Natural killer cell (primary cell): Measurements from ENCODE around the gene ABTB2. TPM values are rescaled to one million over a fixed set of nuclear protein-coding genes. Genes with fewer than 3 reads are reported as not detected.

Experiments used
- ATAC-seq, 3 donors: fragments of 150-1000 bp in 2 of 3; fragments of 200-7000 bp in 1 of 3; cut with Tn5 transposase; 1 replicate in 1 of 3; 2 replicates in 2 of 3; pipeline ENCODE4 v1.10.0; 2021; ENCODE audit warnings: mild to moderate bottlenecking in 2 of 3, moderate library complexity in 2 of 3
- DNase-seq, 2 donors: peaks; one replicate each; pipeline versions ENCODE4 v3.0.0 to v3.0.0-alpha.2; 2013 to 2021; ENCODE audit warnings: mixed read lengths in 1 of 2
- H3K27ac ChIP-seq: one replicate; pipeline ENCODE4 v1.5.1; 2013; ENCODE audit warnings: mild to moderate bottlenecking, low read length
- H3K27me3 ChIP-seq: one replicate; pipeline ENCODE4 v1.6.1; 2013; ENCODE audit warnings: low read length; ENCODE audit not compliant: control insufficient read depth, insufficient read depth
- H3K36me3 ChIP-seq: one replicate; pipeline ENCODE4 v1.6.1; 2013; ENCODE audit warnings: low read length; ENCODE audit not compliant: control insufficient read depth, insufficient read depth
- H3K4me1 ChIP-seq: one replicate; pipeline ENCODE4 v1.6.1; 2013; ENCODE audit warnings: low read length; ENCODE audit not compliant: control insufficient read depth, insufficient read depth
- H3K4me3 ChIP-seq: one replicate; pipeline ENCODE4 v1.5.1; 2013; ENCODE audit warnings: low read length
- H3K9me3 ChIP-seq: one replicate; pipeline ENCODE4 v1.6.1; 2013; ENCODE audit warnings: low read length; ENCODE audit not compliant: control insufficient read depth, insufficient read depth
- H3K27ac Mint-ChIP-seq, 2 donors: one replicate each; pipeline ENCODE4 v1.8.0; 2022; ENCODE audit warnings: mild to moderate bottlenecking in 2 of 2, mixed read lengths in 2 of 2, moderate library complexity in 1 of 2
- H3K27me3 Mint-ChIP-seq, 2 donors: one replicate each; pipeline ENCODE4 v1.8.0; 2022; ENCODE audit warnings: low read depth in 2 of 2, mixed read lengths in 2 of 2
- H3K36me3 Mint-ChIP-seq: one replicate; pipeline ENCODE4 v1.8.0; 2022; ENCODE audit warnings: mixed read lengths
- H3K4me1 Mint-ChIP-seq, 2 donors: one replicate each; pipeline ENCODE4 v1.8.0; 2022; ENCODE audit warnings: mixed read lengths in 2 of 2
- H3K4me3 Mint-ChIP-seq: one replicate; pipeline ENCODE4 v1.8.0; 2022; ENCODE audit warnings: mild to moderate bottlenecking, moderate library complexity, mixed read lengths
- H3K9me3 Mint-ChIP-seq, 2 donors: one replicate each; pipeline ENCODE4 v1.8.0; 2022; ENCODE audit warnings: mixed read lengths in 2 of 2
- CTCF ChIP-seq: fragments of 200-600 bp; IDR thresholded peaks from one replicate; pipeline ENCODE4 v1.8.0; 2022; ENCODE audit warnings: antibody characterized with exemption
- WGBS: methylation state at CpG from one replicate; pipeline ENCODE4 v1.1.7; 2013; ENCODE audit warnings: missing lambda C conversion rate; ENCODE audit not compliant: insufficient coverage; 5-methylcytosine and 5-hydroxymethylcytosine counted together
- intact Hi-C: fragments of 100-400 bp; cut with micrococcal nuclease; formaldehyde crosslinking; loops from one replicate; pipeline ENCODE4 v1.14.2; 2022
- total RNA-seq, 4 donors: library from RNA; stranded (reverse); fragments of 120-200 nt in 1 of 4; gene quantifications; one replicate each; pipeline versions ENCODE4 v1.2.3 to v1.2.4, GENCODE V29; 2013 to 2022

The ABTB2 gene
- total RNA-seq, 3 donors from 2014 or later (not counting 1 experiment from before 2014, with no cell fraction given) = 0.65 to 1.7 (median 1.1) TPM

- 94% methylated on average over 16 of the region's 16 CpGs for WGBS
- H3K27me3 ChIP-seq = no peaks in the 10 kb centered on the region
- H3K4me1 Mint-ChIP-seq = peaks cover 0 to 4% of the 10 kb centered on the region in 2 donors
- ATAC-seq (no peak), DNase-seq (no peak)
- no peak overlapping the region for H3K4me3 Mint-ChIP-seq
- intact Hi-C loops = no loop called here
- H3K27me3 Mint-ChIP-seq = peaks cover 0 to 3% of the 10 kb centered on the region in 2 donors
- H3K4me3 ChIP-seq = no peak overlapping the region
- no peaks in the 10 kb centered on the region for H3K9me3 ChIP-seq
- no peak for TF ChIP-seq CTCF
- H3K36me3 Mint-ChIP-seq = no peaks in the 10 kb centered on the region
- H3K4me1 ChIP-seq = peaks cover under 1% of the 10 kb centered on the region
- no peak overlapping the region for H3K27ac ChIP-seq
- H3K9me3 Mint-ChIP-seq = no peaks in the 10 kb centered on the region
- H3K36me3 ChIP-seq = no peaks in the 10 kb centered on the region
- no peak overlapping the region for H3K27ac Mint-ChIP-seq
Measured at GRCh38 chr11:34166806-34167740, 190.7 kb downstream of the ABTB2 start.

DNA sequence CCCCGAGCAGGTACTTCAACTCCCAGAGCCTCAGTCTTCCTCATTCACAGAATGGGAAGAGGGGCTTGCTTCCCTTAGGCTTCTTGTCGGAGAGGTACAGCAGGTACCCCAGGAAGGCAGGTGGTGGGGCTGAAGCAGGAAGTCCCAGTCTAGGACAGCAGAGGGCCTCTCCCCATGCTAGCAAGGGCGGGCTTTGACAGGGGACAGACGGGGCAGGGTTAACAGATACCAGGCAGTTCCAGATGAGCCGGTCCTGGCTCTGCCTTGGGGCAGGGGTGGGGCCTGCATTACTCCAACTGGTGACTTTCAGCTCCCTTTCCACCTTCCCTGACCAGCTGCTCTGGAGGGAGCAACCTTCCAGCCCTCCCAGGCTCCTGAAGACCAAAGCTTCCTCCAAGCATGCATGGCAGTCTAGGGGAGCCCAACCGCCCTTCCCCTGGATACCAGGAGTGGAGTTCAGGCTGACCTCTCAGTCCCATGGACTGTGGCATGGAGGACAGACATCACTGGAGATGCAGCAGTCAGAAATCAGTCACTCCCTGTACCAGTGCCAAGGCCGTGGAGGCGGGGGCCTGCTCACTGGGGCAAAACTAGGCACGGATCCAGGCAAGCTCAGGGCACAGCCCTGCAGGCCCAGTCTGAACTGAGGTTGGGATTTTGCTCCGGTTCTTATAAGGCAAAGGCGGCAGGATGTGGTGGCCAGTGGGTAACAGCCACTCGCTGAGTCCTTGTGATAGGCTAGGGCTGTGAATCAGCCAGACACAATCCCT is 191.8 kb downstream of the ABTB2 start:
- Histone ChIP-seq H3K4me1 (peaks cover 4% of the 10 kb centered on the region), H3K27ac (no peak overlapping the region), H3K9me3 (no peaks in the 10 kb centered on the region), H3K4me3 (no peak overlapping the region), H3K27me3 (no peaks in the 10 kb centered on the region), H3K36me3 (no peaks in the 10 kb centered on the region)
- intact Hi-C loops = no loop called here
- peaks cover 0 to 3% of the 10 kb centered on the region in 2 donors for H3K27me3 Mint-ChIP-seq
- WGBS = 83% methylated on average over 12 of the region's 12 CpGs
- H3K4me3 Mint-ChIP-seq = no peak overlapping the region
- no peak overlapping the region for H3K27ac Mint-ChIP-seq
- H3K4me1 Mint-ChIP-seq = peaks cover 0 to 4% of the 10 kb centered on the region in 2 donors
- TF ChIP-seq CTCF = no peak
- ATAC-seq = no peak
- no peaks in the 10 kb centered on the region for H3K36me3 Mint-ChIP-seq
- no peaks in the 10 kb centered on the region for H3K9me3 Mint-ChIP-seq
- no peak for DNase-seq

GRCh38 chr11:34165121-34165520 is 192.7 kb downstream of the ABTB2 start:
- Mint-ChIP-seq H3K4me1 (peaks cover 0 to 4% of the 10 kb centered on the region in 2 donors), H3K27ac (no peak overlapping the region), H3K27me3 (peaks cover 0 to 3% of the 10 kb centered on the region in 2 donors), H3K4me3 (no peak overlapping the region), H3K36me3 (no peaks in the 10 kb centered on the region), H3K9me3 (no peaks in the 10 kb centered on the region)
- Histone ChIP-seq H3K9me3 (no peaks in the 10 kb centered on the region), H3K27ac (no peak overlapping the region), H3K4me3 (no peak overlapping the region), H3K27me3 (no peaks in the 10 kb centered on the region), H3K4me1 (peaks cover 4% of the 10 kb centered on the region), H3K36me3 (no peaks in the 10 kb centered on the region)
- TF ChIP-seq CTCF = no peak
- DNase-seq = no peak
- no peak for ATAC-seq
- intact Hi-C loops = no loop called here
- 92% methylated on average over 13 of the region's 13 CpGs for WGBS
